Suppressor macrophage (primary cell): ENCODE data around the gene DNAH9.

ENCODE experiments used
- DNase-seq, 4 experiments: peaks; one replicate each; pipeline ENCODE4 v3.0.0-alpha.2; 2020 to 2022

DNAH9 gene

GRCh38 chr17:11772031-11772430 lies 173.8 kb downstream of the DNAH9 start:
- DNase-seq: no peak

DNA sequence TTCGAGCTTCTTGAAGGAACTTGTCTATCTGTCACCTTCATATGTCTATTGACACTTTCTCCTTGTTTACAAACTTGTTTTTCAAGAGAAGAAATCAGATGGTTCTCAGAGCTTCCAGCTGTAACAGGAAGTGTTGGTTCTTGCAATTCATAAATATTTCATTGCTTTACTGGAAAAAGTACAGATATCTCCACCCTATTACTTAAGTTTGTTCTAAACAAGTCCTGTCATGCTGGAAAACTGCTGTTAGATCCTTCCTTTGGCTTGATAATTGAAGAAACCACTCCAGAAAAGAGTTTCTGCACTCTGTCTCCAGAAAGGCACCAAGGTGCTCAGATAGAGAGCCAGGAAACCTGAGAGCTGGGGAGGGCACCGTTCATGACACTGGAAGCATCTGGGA lies 181.6 kb downstream of the DNAH9 start:
- no peak for DNase-seq

DNA sequence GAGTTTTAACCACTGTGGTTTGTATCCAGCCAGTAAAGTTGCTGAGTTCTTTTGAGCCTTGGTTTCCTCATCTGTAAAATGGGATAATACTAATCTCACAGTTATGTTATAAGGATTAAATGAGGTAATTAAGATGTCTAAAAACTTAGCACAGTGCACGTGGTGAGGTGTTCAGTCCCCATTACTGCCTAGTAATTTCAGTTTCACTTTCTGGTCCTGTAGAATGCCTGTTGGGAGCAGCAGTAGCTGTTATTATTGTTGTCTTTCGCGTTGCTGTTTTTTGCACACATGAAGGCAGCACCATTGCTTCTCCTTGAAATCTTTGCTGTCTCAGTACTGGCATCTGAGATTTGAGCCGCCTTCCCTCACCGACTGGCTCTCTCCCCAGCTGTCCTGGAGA lies 182.4 kb downstream of the DNAH9 start:
- no peak for DNase-seq

DNA sequence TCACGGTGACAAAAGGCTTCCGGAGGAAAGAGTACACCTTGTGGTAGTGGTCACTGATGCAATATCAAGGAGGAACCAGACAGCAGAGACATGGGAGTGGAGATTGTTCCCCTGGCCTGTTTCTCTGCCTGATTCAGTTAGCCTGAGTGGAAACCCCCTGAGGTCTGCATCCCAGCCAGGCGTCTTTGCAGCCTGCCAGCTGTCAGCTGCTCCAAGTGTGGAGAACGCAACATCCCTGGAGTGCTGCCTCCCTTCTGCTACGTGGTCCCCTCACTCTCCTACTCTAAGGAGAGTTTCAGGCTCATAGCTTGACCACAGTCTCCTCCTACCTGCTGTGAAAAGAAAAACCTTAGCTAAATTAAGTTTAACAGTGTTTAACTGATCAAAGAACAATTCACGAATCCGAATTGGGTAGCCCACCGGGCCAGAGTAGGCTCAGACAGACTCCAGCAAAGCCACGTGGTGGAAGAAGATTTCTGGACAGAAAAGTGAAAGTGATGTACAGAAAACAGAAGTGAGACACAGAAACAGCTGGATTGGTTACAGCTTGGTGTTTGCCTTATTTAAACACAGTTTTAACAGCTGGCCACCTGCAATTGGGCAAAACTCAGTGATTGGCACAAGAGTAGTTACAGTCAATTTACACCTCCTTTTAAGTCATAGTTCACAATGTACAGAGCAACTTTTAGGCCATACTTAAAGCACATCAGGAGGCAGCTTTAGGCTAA lies 188.6 kb downstream of the DNAH9 start:
- DNase-seq: no peak

GRCh38 chr17:11795906-11796305 lies 197.6 kb downstream of the DNAH9 start:
- no peak for DNase-seq

DNA sequence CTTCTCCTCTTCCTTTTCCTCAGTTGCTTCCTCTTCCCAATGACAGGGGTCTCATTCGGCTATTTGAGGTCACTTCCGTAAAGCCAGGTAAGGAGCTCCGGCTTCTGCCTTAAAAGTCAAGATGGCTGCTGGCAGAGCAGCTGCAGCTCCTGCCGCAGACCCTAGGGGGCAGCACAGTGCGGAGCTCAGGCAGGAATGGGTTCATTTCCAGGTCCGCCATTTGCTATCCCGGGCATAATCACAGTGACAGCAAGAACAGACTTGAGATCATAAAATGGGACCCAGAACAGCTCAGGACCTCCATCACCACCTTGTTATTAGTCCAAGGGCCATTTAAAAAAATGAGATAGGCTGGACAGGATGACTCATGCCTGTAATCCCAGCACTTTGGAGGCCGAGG lies 199.5 kb downstream of the DNAH9 start:
- no peak for DNase-seq

- no peak for DNase-seq
Measured at GRCh38 chr17:11803231-11803969, 205.1 kb downstream of the DNAH9 start.

GRCh38 chr17:11805138-11805537 lies 206.9 kb downstream of the DNAH9 start:
- DNase-seq: no peak

DNA sequence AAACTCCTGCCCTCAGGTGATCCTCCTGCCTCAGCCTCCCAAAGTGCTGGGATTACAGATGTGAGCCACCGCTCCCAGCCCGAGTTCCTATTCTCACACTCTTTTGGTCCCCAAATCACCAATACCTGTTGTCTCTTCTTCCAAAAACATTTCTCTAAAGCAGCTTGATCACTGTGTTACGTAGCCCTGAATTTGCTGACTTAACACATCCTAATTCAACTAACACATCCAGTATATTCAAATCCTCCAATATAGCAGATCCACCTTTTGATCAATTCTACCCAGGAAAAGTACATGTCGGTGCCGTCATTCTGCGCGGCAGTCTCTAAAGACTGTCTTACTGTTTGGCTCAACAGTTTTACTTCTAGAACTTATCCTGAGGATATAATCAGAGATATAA lies 207.7 kb downstream of the DNAH9 start:
- DNase-seq: no peak

GRCh38 chr17:11807606-11808005 lies 209.3 kb downstream of the DNAH9 start:
- no peak for DNase-seq

DNA sequence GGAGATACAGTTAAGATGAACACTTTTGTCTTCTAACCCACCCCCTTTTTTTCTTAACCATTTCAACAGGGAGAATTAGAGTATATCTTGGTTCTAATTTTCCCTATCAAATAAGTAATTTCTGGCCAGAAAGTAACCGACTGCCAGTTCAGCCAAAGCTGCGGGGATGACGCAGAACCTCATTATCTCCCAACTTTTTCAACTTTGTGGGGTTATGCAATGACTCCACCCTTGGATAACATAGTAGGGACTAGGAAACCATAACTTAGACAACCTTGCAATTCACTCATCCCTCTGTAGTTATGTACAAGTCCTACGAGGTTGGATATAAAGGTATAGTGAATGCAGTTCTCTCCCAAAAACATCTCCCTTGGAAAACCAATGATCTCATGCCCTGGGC lies 215.0 kb downstream of the DNAH9 start:
- no peak for DNase-seq

DNA sequence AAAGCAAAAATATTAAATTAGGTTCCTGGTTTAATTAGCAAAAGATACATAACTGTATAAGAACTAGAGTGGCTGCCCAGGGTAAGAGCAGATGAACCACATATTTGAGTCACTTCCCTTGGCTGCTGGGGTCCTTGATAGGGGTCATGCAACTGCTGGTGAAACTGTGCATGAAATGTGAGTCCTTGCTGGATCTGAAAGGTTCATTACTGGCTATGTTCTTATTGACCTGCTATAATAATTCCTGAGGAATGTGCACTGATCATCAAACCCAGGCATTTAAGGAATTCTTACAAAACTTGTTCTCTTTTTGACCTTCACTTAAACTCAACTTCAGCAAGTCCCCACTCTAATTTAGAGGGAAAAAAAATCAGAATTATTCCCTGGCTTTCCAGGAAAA lies 215.6 kb downstream of the DNAH9 start:
- no peak for DNase-seq

- no peak for DNase-seq
Measured at GRCh38 chr17:11814655-11815262, 216.5 kb downstream of the DNAH9 start.

DNA sequence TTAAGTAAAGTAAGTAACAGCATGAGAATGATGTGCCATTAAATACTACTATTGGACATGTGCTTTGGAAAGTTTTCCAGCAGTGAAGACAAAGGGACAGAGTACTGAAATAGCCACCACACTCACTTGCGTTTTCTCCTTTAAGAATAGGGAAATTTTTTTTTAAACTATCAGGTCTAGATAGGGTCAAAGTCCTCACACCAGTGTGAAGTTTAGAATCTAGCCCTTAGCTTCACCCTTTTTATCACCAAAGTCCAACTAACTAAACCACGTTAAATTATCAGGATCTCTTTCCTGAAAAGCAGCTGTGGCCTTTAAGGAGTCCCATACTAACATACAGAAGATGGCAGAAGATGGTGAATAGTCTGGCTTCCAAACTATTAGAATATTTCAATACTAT lies 218.1 kb downstream of the DNAH9 start:
- no peak for DNase-seq

DNA sequence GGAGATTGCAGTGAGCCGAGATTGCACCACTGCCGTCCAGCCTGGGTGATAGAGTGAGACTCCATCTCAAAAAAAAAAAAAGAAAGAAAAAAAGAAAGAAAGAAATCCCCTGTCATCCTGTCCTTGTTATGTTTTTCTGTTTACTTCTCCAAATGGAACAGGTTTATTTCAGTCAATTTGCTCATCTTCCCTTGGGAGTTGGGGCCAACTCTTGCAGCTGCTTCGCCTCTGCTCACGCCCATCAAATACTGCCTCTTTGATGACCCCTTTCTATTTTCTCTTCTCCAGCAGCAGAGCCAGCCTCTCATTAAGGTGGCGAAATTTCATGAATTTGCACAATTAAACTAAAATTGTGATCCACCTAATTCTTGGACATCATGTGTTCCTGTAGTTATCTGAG lies 225.6 kb downstream of the DNAH9 start:
- DNase-seq: no peak

- no peak for DNase-seq
Measured at GRCh38 chr17:11825572-11826209, 227.4 kb downstream of the DNAH9 start.

- DNase-seq: no peak
Measured at GRCh38 chr17:11832401-11833137, 234.3 kb downstream of the DNAH9 start.

DNA sequence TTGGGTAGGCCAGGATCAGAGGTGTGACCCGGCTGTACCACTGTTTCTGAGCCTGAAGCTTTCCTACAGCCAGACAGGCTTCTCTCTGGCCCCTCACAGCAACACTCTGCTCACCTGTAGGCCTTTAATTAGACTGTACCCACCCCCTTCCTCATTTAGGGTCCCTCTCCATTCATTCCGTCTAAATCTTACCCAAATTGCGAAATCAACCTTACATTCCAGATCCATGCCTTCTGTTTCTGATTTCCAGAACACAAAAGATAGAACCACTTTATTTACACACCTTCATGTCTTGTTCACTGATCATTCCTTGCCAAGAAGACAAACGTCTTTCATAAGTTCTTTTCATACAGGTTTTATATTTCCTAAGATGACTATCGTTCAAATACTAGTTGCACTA lies 238.2 kb downstream of the DNAH9 start:
- DNase-seq: no peak

- no peak for DNase-seq
Measured at GRCh38 chr17:11840052-11840451, 241.8 kb downstream of the DNAH9 start.

DNA sequence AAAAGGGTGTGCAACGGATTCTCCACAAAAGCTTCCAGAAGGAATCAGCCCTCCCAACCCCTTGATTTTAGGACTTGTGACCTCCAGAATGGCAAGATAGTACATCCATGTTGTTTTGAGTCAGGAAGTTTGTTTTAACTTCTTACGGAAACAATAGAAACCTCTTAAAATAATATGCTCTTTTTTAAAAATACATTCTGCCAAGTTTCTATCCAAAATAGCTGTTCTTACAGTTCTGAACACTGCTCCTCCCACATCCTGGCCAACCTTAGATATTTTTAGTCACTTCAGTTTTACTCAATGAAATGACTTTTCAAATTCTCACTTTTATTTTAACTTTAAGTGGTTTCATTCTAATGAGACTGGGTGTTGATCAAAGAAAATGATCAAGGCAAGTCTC lies 242.6 kb downstream of the DNAH9 start:
- DNase-seq: no peak

DNA sequence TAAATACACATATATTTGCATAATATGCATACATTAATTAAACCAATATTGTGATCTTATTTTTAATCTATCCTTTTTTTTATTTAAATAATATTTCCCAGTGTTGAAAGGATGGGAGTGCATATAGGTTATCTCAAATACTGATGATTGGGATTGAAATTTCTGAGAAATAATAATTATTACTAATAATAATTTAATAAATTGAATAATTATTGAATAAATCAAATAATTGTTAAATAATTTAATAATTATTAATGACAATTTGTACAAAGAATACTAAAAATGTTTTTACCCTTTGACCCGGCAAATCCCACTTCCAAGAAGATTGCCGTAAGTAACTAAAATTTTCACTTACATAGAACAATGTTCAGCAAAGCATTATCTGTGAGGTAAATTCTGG lies 250.1 kb downstream of the DNAH9 start:
- no peak for DNase-seq

DNA sequence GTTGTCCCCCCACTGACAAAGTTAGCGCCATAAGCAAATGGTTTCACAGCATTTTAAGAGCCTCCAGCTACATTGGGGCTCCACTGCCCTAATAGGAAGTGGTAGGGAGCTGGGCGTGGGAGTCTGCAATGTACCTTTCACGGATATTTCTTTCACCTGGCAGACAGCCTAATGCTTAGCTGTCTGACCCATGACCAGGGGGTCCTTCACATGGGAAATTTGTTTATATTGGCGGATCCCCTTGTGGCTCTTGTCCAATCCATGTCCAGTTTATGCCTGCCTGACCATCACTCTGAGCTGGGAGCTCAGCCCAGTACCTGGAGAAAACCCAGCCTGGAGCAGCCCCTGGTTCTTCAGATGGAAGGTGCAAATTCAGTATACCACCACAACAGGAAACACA lies 254.0 kb downstream of the DNAH9 start:
- DNase-seq: no peak

GRCh38 chr17:11852912-11853311 lies 254.6 kb downstream of the DNAH9 start:
- no peak for DNase-seq
